Measurements from ENCODE around the gene PRRC2B. TPM values are rescaled to one million over a fixed set of nuclear protein-coding genes. Genes with fewer than 3 reads are reported as not detected.

The PRRC2B gene
- total and polyA plus RNA-seq, 2 of the 8 experiments (the other 6 are each of a cell fraction or from before 2014, with no cell fraction given): 37.3 to 249 TPM

DNA sequence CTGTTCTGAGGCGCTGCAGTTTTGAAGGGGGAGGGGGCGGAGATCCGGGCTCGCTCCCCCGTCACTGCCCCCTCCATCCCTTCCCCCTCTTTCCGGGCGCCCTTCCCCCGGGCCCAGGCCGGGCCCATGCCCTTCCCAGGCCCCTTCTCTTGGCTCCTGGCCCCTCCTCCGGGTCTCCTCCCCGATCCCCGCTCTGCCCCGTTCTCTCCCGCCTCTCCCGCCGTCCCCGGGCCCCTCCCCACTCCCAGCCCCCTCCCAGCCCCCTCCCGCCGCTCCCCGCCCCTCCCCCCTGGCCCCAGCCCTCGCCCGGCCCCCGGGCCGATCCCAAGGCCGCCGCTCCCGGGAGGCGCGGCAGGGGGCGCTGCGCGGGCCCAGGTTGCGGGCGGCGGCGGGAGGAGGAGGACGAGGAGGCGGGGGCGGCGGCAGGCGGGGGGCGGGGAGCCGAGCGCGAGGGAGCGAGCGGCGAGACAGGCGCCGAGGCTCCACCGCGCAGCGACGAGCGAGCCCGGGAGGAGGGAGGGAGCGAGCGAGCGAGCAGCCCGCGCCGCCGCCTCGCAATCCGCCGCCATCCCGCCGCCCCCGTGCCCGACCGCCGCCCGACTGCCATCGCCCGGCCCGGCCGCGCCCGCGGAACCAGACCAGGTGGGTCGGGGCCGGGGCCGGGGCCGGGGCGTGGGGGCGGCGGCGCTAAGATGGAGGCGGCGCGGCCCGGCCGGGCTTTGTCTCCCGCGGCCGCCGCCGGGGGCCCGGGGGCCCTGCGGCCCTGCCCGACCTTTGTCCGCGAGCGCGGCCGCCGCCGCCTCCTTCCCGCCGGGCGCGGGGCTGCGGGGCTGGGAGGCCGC, at the start of gene PRRC2B (continued):
- TF ChIP-seq EP300 (IDR thresholded peaks at IDR 0.05; ENCODE audit: borderline replicate concordance in 1 of 2, low read depth in 2 of 2, low read length in 2 of 2) (no peak; a peak in 1 of 3 replicates), CBX5 (IDR thresholded peaks at IDR 0.05; ENCODE audit: low read depth, low read length) (no peak), HDAC2 (IDR thresholded peaks at IDR 0.05; ENCODE audit: borderline replicate concordance in 1 of 2, low read depth in 2 of 2, low read length in 2 of 2) (peak in 1 of 2 experiments; percentile 86; a peak in 1 of 4 replicates), RBBP5 (IDR thresholded peaks at IDR 0.05; ENCODE audit: borderline replicate concordance, low read depth, low read length) (0 out of 2 replicates have a peak, but pooled peaks have one; percentile 7), RXRA (IDR thresholded peaks at IDR 0.05; ENCODE audit: insufficient read depth, low read depth, low read length) (no peak), CBX8 (IDR thresholded peaks at IDR 0.05; ENCODE audit: borderline replicate concordance, low read depth, low read length) (no peak), TEAD4 (IDR thresholded peaks at IDR 0.05; ENCODE audit: low read depth, low read length) (no peak), EZH2 (IDR thresholded peaks at IDR 0.05; ENCODE audit: low read depth, low read length, severe bottlenecking) (no peak), GTF2F1 (IDR thresholded peaks at IDR 0.05; ENCODE audit: borderline replicate concordance, low read depth, low read length) (no peak), POU5F1 (IDR thresholded peaks at IDR 0.05; ENCODE audit: low read depth, low read length) (no peak), BACH1 (IDR thresholded peaks at IDR 0.05; ENCODE audit: low read length) (no peak), CHD1 (IDR thresholded peaks at IDR 0.05; ENCODE audit: low read depth, low read length) (no peak), SP2 (IDR thresholded peaks at IDR 0.05; ENCODE audit: low read length) (no peak), SAP30 (IDR thresholded peaks at IDR 0.05; ENCODE audit: insufficient read depth, insufficient replicate concordance, low read length) (no peak), YY1 (IDR thresholded peaks at IDR 0.05; ENCODE audit: low read depth, low read length) (no peak; the same call in 1 of the 2 replicates), BCL11A (IDR thresholded peaks at IDR 0.05; ENCODE audit: low read depth in 2 of 2, low read length in 2 of 2) (no peak), CTBP2 (IDR thresholded peaks at IDR 0.05; ENCODE audit: borderline replicate concordance, insufficient read depth, insufficient read length, low read length) (no peak)
- TF ChIP-seq, protein P1, sequence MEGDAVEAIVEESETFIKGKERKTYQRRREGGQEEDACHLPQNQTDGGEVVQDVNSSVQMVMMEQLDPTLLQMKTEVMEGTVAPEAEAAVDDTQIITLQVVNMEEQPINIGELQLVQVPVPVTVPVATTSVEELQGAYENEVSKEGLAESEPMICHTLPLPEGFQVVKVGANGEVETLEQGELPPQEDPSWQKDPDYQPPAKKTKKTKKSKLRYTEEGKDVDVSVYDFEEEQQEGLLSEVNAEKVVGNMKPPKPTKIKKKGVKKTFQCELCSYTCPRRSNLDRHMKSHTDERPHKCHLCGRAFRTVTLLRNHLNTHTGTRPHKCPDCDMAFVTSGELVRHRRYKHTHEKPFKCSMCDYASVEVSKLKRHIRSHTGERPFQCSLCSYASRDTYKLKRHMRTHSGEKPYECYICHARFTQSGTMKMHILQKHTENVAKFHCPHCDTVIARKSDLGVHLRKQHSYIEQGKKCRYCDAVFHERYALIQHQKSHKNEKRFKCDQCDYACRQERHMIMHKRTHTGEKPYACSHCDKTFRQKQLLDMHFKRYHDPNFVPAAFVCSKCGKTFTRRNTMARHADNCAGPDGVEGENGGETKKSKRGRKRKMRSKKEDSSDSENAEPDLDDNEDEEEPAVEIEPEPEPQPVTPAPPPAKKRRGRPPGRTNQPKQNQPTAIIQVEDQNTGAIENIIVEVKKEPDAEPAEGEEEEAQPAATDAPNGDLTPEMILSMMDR (IDR thresholded peaks at IDR 0.05; ENCODE audit: control extremely low read depth in 1 of 3, insufficient read depth in 1 of 3, low read depth in 1 of 3, low read length in 3 of 3): peak in 2 of 3 experiments; percentile 42 to 63; a peak in 3 of 4 replicates
- TF ChIP-seq, protein P2, sequence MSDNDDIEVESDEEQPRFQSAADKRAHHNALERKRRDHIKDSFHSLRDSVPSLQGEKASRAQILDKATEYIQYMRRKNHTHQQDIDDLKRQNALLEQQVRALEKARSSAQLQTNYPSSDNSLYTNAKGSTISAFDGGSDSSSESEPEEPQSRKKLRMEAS (IDR thresholded peaks at IDR 0.05): peak; percentile 22

All from H1 (cell line).